Ishikawa (cell line): ENCODE measurements around the gene CLASP1.

Source experiments
- CEBPB ChIP-seq: IDR thresholded peaks from 2 replicates; pipeline ENCODE4 v1.6.1; 2012
- CREB1 ChIP-seq: IDR thresholded peaks from 2 replicates; pipeline ENCODE4 v1.6.1; 2012; ENCODE audit warnings: low read depth
- EGR1 ChIP-seq: IDR thresholded peaks from 2 replicates; pipeline ENCODE4 v1.6.1; 2012
- EP300 ChIP-seq: IDR thresholded peaks from 2 replicates; pipeline ENCODE4 v1.6.1; 2012; ENCODE audit warnings: borderline replicate concordance
- FOXM1 ChIP-seq: IDR thresholded peaks from 2 replicates; pipeline ENCODE4 v1.6.1; 2012; ENCODE audit warnings: low read depth, borderline replicate concordance
- MAX ChIP-seq: IDR thresholded peaks from 2 replicates; pipeline ENCODE4 v1.6.1; 2012
- NFIC ChIP-seq: IDR thresholded peaks from 2 replicates; pipeline ENCODE4 v1.6.1; 2012
- RAD21 ChIP-seq: IDR thresholded peaks from 2 replicates; pipeline ENCODE4 v1.6.1; 2012; ENCODE audit warnings: low read depth
- TAF1 ChIP-seq: IDR thresholded peaks from 2 replicates; pipeline ENCODE4 v1.6.1; 2012; ENCODE audit warnings: low read depth, mild to moderate bottlenecking
- TCF12 ChIP-seq: IDR thresholded peaks from 2 replicates; pipeline ENCODE4 v1.6.1; 2012; ENCODE audit warnings: low read depth
- TEAD4 ChIP-seq: IDR thresholded peaks from 2 replicates; pipeline ENCODE4 v1.6.1; 2012
- USF1 ChIP-seq: IDR thresholded peaks from 2 replicates; pipeline ENCODE4 v1.6.1; 2012
- YY1 ChIP-seq: IDR thresholded peaks from 2 replicates; pipeline ENCODE4 v1.6.1; 2012; ENCODE audit warnings: low read depth
- TF ChIP-seq, protein P1 (sequence below): IDR thresholded peaks from 2 replicates; pipeline ENCODE4 v1.6.1; 2012; ENCODE audit warnings: low read depth, mild to moderate bottlenecking

GRCh38 chr2:121659933-121660332 is 10.7 kb upstream of the CLASP1 start:
- TF ChIP-seq TAF1 (no peak), NFIC (no peak), FOXM1 (no peak), EP300 (no peak), CEBPB (no peak), EGR1 (no peak), RAD21 (no peak), TEAD4 (no peak), TCF12 (no peak), CREB1 (no peak), MAX (no peak), USF1 (no peak), YY1 (no peak)
- TF ChIP-seq, protein P1, sequence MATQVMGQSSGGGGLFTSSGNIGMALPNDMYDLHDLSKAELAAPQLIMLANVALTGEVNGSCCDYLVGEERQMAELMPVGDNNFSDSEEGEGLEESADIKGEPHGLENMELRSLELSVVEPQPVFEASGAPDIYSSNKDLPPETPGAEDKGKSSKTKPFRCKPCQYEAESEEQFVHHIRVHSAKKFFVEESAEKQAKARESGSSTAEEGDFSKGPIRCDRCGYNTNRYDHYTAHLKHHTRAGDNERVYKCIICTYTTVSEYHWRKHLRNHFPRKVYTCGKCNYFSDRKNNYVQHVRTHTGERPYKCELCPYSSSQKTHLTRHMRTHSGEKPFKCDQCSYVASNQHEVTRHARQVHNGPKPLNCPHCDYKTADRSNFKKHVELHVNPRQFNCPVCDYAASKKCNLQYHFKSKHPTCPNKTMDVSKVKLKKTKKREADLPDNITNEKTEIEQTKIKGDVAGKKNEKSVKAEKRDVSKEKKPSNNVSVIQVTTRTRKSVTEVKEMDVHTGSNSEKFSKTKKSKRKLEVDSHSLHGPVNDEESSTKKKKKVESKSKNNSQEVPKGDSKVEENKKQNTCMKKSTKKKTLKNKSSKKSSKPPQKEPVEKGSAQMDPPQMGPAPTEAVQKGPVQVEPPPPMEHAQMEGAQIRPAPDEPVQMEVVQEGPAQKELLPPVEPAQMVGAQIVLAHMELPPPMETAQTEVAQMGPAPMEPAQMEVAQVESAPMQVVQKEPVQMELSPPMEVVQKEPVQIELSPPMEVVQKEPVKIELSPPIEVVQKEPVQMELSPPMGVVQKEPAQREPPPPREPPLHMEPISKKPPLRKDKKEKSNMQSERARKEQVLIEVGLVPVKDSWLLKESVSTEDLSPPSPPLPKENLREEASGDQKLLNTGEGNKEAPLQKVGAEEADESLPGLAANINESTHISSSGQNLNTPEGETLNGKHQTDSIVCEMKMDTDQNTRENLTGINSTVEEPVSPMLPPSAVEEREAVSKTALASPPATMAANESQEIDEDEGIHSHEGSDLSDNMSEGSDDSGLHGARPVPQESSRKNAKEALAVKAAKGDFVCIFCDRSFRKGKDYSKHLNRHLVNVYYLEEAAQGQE, result no peak
